ENCODE results near the gene GBA2.

Gene GBA2

GRCh38 chr9:35763803-35764202 lies 14.8 kb upstream of the GBA2 start:
- no peak for DNase-seq

GRCh38 chr9:35763181-35763580 lies 14.2 kb upstream of the GBA2 start:
- no peak for DNase-seq

GRCh38 chr9:35760651-35761050 lies 11.6 kb upstream of the GBA2 start:
- peak; percentile 61 for DNase-seq

- DNase-seq = no peak
Measured at GRCh38 chr9:35759795-35760194, 10.8 kb upstream of the GBA2 start.

GRCh38 chr9:35758475-35759050 lies 9.5 kb upstream of the GBA2 start:
- DNase-seq = no peak

- DNase-seq = no peak
Measured at GRCh38 chr9:35757892-35758275, 8.9 kb upstream of the GBA2 start.

- peak; percentile 34 for DNase-seq
Measured at GRCh38 chr9:35757226-35757891, 8.3 kb upstream of the GBA2 start.

- DNase-seq = peak; percentile 40
Measured at GRCh38 chr9:35756275-35757225, 7.5 kb upstream of the GBA2 start.

GRCh38 chr9:35755071-35755470 lies 6.0 kb upstream of the GBA2 start:
- no peak for DNase-seq

- no peak for DNase-seq
Measured at GRCh38 chr9:35754264-35754663, 5.2 kb upstream of the GBA2 start, which contains the start of gene MSMP. MSMP (minus strand) TSS chr9:35754276; CDS start chr9:35754129, 147 bp downstream.

GRCh38 chr9:35753466-35753865 lies 4.4 kb upstream of the GBA2 start:
- no peak for DNase-seq

GRCh38 chr9:35750256-35750531 lies 1.2 kb upstream of the GBA2 start:
- no peak for DNase-seq

- DNase-seq = no peak
Measured at GRCh38 chr9:35749515-35750255, 657 bp upstream of the GBA2 start.

GRCh38 chr9:35748242-35748857 lies 678 bp downstream of the GBA2 start:
- no peak for DNase-seq

- DNase-seq = no peak
Measured at GRCh38 chr9:35746583-35746982, 2.4 kb downstream of the GBA2 start.

GRCh38 chr9:35745569-35745968 lies 3.5 kb downstream of the GBA2 start:
- DNase-seq = no peak

- no peak for DNase-seq
Measured at GRCh38 chr9:35743880-35744518, 5.0 kb downstream of the GBA2 start.

GRCh38 chr9:35743452-35743851 lies 5.6 kb downstream of the GBA2 start:
- DNase-seq = no peak

GRCh38 chr9:35741740-35742139 lies 7.3 kb downstream of the GBA2 start:
- DNase-seq = no peak

GRCh38 chr9:35740243-35740642 lies 8.8 kb downstream of the GBA2 start:
- DNase-seq = no peak

- no peak for DNase-seq
Measured at GRCh38 chr9:35738924-35739323, 10.1 kb downstream of the GBA2 start.

- DNase-seq = no peak
Measured at GRCh38 chr9:35738186-35738585, 10.8 kb downstream of the GBA2 start.
